CD14-positive monocyte (primary cell): Measurements from ENCODE around the gene LRTM2. TPM values are rescaled to one million over a fixed set of nuclear protein-coding genes. Genes with fewer than 3 reads are reported as not detected.

Source experiments
- DNase-seq, 3 donors: peaks; one replicate each; pipeline ENCODE4 v3.0.0-alpha.2; 2011 to 2022
- H2AFZ ChIP-seq: 2 replicates; pipeline ENCODE4 v1.6.0; 2012; ENCODE audit warnings: mild to moderate bottlenecking, low read depth, low read length, inconsistent platforms; ENCODE audit not compliant: insufficient read depth, poor library complexity, severe bottlenecking
- H3K27ac ChIP-seq, 2 donors: 1 replicate in 1 of 2; 2 replicates in 1 of 2; pipeline ENCODE4 v1.5.1; 2012 to 2013; ENCODE audit warnings: low read length in 2 of 2, control low read depth in 1 of 2, inconsistent platforms in 1 of 2, low read depth in 1 of 2, mild to moderate bottlenecking in 1 of 2
- H3K27me3 ChIP-seq, 2 donors: one replicate each; pipeline versions ENCODE4 v1.6.0 to v1.6.1; 2011 to 2013; ENCODE audit warnings: low read length in 2 of 2; ENCODE audit not compliant: control insufficient read depth in 2 of 2, insufficient read depth in 2 of 2
- H3K36me3 ChIP-seq, 2 donors: replicated peaks in 1 of 2; 1 replicate in 1 of 2; 2 replicates in 1 of 2; pipeline versions ENCODE4 v1.5.1 to v1.6.1; 2012 to 2013; ENCODE audit warnings: low read length in 2 of 2, control low read depth in 1 of 2, inconsistent platforms in 1 of 2, mild to moderate bottlenecking in 1 of 2; ENCODE audit not compliant: insufficient read depth in 2 of 2, control insufficient read depth in 1 of 2
- H3K4me1 ChIP-seq, 2 donors: 1 replicate in 1 of 2; 2 replicates in 1 of 2; pipeline versions ENCODE4 v1.5.1 to v1.6.1; 2012 to 2013; ENCODE audit warnings: low read length in 2 of 2, control low read depth in 1 of 2, inconsistent platforms in 1 of 2, mild to moderate bottlenecking in 1 of 2, moderate library complexity in 1 of 2; ENCODE audit not compliant: insufficient read depth in 2 of 2, control insufficient read depth in 1 of 2
- H3K4me2 ChIP-seq: replicated peaks from 2 replicates; pipeline ENCODE3; 2012; ENCODE audit warnings: low read length, moderate library complexity, mild to moderate bottlenecking; ENCODE audit not compliant: poor library complexity, severe bottlenecking; ENCODE audit errors: extremely low read depth
- H3K4me3 ChIP-seq, 3 experiments: fragments of 200-600 bp in 1 of 3; sonication (generic) in 1 of 3; replicated peaks in 1 of 3; 1 replicate in 2 of 3; 2 replicates in 1 of 3; pipeline ENCODE4 v1.5.1; 2011 to 2013; ENCODE audit warnings: low read length in 3 of 3, mild to moderate bottlenecking in 3 of 3, control low read depth in 2 of 3, low read depth in 2 of 3, inconsistent platforms in 1 of 3, moderate library complexity in 1 of 3
- H3K79me2 ChIP-seq: 2 replicates; pipeline ENCODE4 v1.6.0; 2012; ENCODE audit warnings: mild to moderate bottlenecking, control low read depth, inconsistent platforms, low read length, moderate library complexity; ENCODE audit not compliant: insufficient read depth
- H3K9ac ChIP-seq: 2 replicates; pipeline ENCODE4 v1.6.0; 2017; ENCODE audit warnings: low read length, mild to moderate bottlenecking; ENCODE audit not compliant: insufficient read depth, poor library complexity, severe bottlenecking
- H3K9me3 ChIP-seq, 2 donors: replicated peaks in 1 of 2; 1 replicate in 1 of 2; 2 replicates in 1 of 2; pipeline versions ENCODE4 v1.5.1 to v1.6.1; 2012 to 2013; ENCODE audit warnings: low read length in 2 of 2, control low read depth in 1 of 2; ENCODE audit not compliant: control insufficient read depth in 1 of 2, insufficient read depth in 1 of 2
- H4K20me1 ChIP-seq: 2 replicates; pipeline ENCODE4 v1.6.0; 2012; ENCODE audit warnings: mild to moderate bottlenecking, low read length, control low read depth, moderate library complexity; ENCODE audit not compliant: insufficient read depth
- H3K27ac Mint-ChIP-seq, 7 donors: one replicate each; pipeline ENCODE4 v1.8.0; 2020; ENCODE audit warnings: mild to moderate bottlenecking in 7 of 7, mixed read lengths in 7 of 7, moderate library complexity in 6 of 7, inconsistent platforms in 2 of 7
- H3K27me3 Mint-ChIP-seq, 3 donors: one replicate each; pipeline ENCODE4 v1.8.0; 2021 to 2022; ENCODE audit warnings: low read depth in 3 of 3, mild to moderate bottlenecking in 3 of 3, mixed read lengths in 3 of 3, moderate library complexity in 3 of 3, inconsistent platforms in 1 of 3
- H3K36me3 Mint-ChIP-seq, 2 donors: one replicate each; pipeline ENCODE4 v1.8.0; 2020; ENCODE audit warnings: mixed read lengths in 2 of 2, inconsistent platforms in 1 of 2, mild to moderate bottlenecking in 1 of 2
- H3K4me1 Mint-ChIP-seq: one replicate; pipeline ENCODE4 v1.8.0; 2020; ENCODE audit warnings: mild to moderate bottlenecking, mixed read lengths
- H3K4me3 Mint-ChIP-seq, 2 donors: one replicate each; pipeline ENCODE4 v1.8.0; 2020; ENCODE audit warnings: mild to moderate bottlenecking in 2 of 2, mixed read lengths in 2 of 2, moderate library complexity in 1 of 2
- H3K9me3 Mint-ChIP-seq, 7 donors: one replicate each; pipeline ENCODE4 v1.8.0; 2020 to 2022; ENCODE audit warnings: mixed read lengths in 7 of 7, mild to moderate bottlenecking in 6 of 7, moderate library complexity in 6 of 7, inconsistent platforms in 2 of 7
- WGBS: methylation state at CpG from one replicate; pipeline ENCODE4 v1.1.5; 2013; ENCODE audit warnings: missing lambda C conversion rate; ENCODE audit not compliant: insufficient coverage; 5-methylcytosine and 5-hydroxymethylcytosine counted together
- intact Hi-C, 2 donors: fragments of 100-400 bp; cut with micrococcal nuclease; formaldehyde crosslinking; loops; one replicate each; pipeline versions ENCODE4 v1.15.0 to v1.15.1; 2023
- polyA plus RNA-seq, 3 donors: library from polyadenylated mRNA; depleted of rRNA in 1 of 3; unstranded in 2 of 3; stranded (reverse) in 1 of 3; fragments of 300-500 nt in 2 of 3; fragments of >200 nt in 1 of 3; fragmentation: Illumina TruSeq in 2 of 3; gene quantifications; 1 replicate in 2 of 3; 2 replicates in 1 of 3; pipeline ENCODE4 v1.2.3, GENCODE V29; 2012 to 2021
- TF ChIP-seq, protein P1 (sequence below): fragments of 200-600 bp; IDR thresholded peaks from one replicate; pipeline ENCODE4 v1.8.0; 2022; ENCODE audit warnings: antibody characterized with exemption, mild to moderate bottlenecking

LRTM2 gene
- polyA plus RNA-seq, 3 donors, result not detected

DNA sequence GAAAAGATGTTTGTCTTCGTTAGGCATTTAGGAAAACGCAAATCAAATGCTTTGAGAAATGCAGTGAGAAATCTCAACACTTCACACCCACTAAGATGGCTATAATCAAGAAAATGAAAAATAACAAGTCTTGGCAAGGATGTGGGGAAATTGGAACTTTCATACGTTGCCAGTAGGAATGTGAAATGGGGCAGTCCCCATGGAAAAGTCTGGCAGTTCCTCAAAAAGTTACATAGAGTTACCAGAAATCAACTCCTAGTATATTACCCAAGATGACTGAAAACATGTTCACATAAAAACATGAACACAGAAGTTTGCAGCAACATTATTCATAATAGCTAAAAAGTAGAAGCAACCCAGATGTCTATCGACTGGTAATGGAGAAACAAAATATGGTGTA, 41.5 kb upstream of the LRTM2 start:
- no peak overlapping the region for H3K27ac ChIP-seq
- intact Hi-C loops, result no loop called here
- no peaks in the 10 kb centered on the region for H3K9me3 ChIP-seq
- no peak overlapping the region for H3K4me3 ChIP-seq
- H3K27ac Mint-ChIP-seq, result no peak overlapping the region
- H3K27me3 Mint-ChIP-seq, result no peaks in the 10 kb centered on the region
- H3K4me1 ChIP-seq, result no peaks in the 10 kb centered on the region
- no peaks in the 10 kb centered on the region for H3K9me3 Mint-ChIP-seq
- TF ChIP-seq, protein P1, sequence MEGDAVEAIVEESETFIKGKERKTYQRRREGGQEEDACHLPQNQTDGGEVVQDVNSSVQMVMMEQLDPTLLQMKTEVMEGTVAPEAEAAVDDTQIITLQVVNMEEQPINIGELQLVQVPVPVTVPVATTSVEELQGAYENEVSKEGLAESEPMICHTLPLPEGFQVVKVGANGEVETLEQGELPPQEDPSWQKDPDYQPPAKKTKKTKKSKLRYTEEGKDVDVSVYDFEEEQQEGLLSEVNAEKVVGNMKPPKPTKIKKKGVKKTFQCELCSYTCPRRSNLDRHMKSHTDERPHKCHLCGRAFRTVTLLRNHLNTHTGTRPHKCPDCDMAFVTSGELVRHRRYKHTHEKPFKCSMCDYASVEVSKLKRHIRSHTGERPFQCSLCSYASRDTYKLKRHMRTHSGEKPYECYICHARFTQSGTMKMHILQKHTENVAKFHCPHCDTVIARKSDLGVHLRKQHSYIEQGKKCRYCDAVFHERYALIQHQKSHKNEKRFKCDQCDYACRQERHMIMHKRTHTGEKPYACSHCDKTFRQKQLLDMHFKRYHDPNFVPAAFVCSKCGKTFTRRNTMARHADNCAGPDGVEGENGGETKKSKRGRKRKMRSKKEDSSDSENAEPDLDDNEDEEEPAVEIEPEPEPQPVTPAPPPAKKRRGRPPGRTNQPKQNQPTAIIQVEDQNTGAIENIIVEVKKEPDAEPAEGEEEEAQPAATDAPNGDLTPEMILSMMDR, result no peak
- H3K36me3 Mint-ChIP-seq, result peaks cover 62 to 71% of the 10 kb centered on the region in 2 donors
- H3K36me3 ChIP-seq, result peaks cover 52 to 89% of the 10 kb centered on the region in 2 donors
- whole genome bisulfite sequencing, result no CpG with 5 or more reads among the region's 4 CpGs
- H3K79me2 ChIP-seq, result no peaks in the 10 kb centered on the region
- DNase-seq, result no peak
- no peaks in the 10 kb centered on the region for H3K4me1 Mint-ChIP-seq
- peaks cover 17% of the 10 kb centered on the region for H4K20me1 ChIP-seq
- no peak overlapping the region for H3K4me2 ChIP-seq
- H3K27me3 ChIP-seq, result no peaks in the 10 kb centered on the region
- H3K4me3 Mint-ChIP-seq, result no peak overlapping the region
- H2AFZ ChIP-seq, result no peak overlapping the region
- H3K9ac ChIP-seq, result no peak overlapping the region

DNA sequence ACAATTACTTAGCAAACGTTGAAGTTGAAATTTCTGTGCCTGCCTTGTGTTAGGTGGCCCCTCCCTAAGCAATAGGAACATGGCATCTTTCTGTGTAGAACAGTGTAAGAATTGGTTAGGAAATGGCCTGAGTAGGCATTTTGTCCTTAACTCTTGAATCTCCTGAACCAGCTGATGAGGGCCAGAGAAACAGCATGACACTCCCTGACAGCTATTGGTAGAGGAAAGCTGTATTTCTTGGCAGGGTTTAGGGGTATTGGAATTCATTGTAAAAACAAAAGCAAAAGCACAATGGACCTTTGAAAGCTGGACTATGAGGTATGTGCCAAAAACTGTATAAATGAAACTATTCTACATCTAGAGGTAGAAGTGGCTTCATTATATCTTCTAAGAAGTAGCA, 40.6 kb upstream of the LRTM2 start:
- H3K4me2 ChIP-seq, result no peak overlapping the region
- no peaks in the 10 kb centered on the region for H3K9me3 Mint-ChIP-seq

More for the DNA sequence above, 40.6 kb upstream of the LRTM2 start:
- Histone ChIP-seq H3K36me3 (peaks cover 50 to 92% of the 10 kb centered on the region in 2 donors), H3K9ac (no peak overlapping the region), H4K20me1 (peaks cover 17% of the 10 kb centered on the region), H3K4me3 (no peak overlapping the region), H3K9me3 (no peaks in the 10 kb centered on the region), H3K27me3 (no peaks in the 10 kb centered on the region), H3K27ac (no peak overlapping the region), H3K4me1 (no peaks in the 10 kb centered on the region), H2AFZ (no peak overlapping the region), H3K79me2 (no peaks in the 10 kb centered on the region)
- no peaks in the 10 kb centered on the region for H3K4me1 Mint-ChIP-seq
- no peak overlapping the region for H3K4me3 Mint-ChIP-seq
- intact Hi-C loops, result no loop called here
- DNase-seq, result no peak
- no peaks in the 10 kb centered on the region for H3K27me3 Mint-ChIP-seq
- TF ChIP-seq, protein P1, result no peak
- WGBS, result no CpG with 5 or more reads among the region's 1 CpG
- H3K36me3 Mint-ChIP-seq, result peaks cover 64 to 70% of the 10 kb centered on the region in 2 donors
- H3K27ac Mint-ChIP-seq, result no peak overlapping the region
